GM19397 (cell line): Measurements from ENCODE around the gene PTPN23.
A peak's percentile ranks its signal among the peaks of the same experiment; 100 is the strongest.

Experiments
- ATAC-seq: cut with Tn5 transposase; IDR thresholded peaks from one replicate; pipeline ENCODE4 v1.9.1; 2021; ENCODE audit warnings: mild to moderate bottlenecking, moderate library complexity; ENCODE audit not compliant: unreplicated experiment

PTPN23 gene

DNA sequence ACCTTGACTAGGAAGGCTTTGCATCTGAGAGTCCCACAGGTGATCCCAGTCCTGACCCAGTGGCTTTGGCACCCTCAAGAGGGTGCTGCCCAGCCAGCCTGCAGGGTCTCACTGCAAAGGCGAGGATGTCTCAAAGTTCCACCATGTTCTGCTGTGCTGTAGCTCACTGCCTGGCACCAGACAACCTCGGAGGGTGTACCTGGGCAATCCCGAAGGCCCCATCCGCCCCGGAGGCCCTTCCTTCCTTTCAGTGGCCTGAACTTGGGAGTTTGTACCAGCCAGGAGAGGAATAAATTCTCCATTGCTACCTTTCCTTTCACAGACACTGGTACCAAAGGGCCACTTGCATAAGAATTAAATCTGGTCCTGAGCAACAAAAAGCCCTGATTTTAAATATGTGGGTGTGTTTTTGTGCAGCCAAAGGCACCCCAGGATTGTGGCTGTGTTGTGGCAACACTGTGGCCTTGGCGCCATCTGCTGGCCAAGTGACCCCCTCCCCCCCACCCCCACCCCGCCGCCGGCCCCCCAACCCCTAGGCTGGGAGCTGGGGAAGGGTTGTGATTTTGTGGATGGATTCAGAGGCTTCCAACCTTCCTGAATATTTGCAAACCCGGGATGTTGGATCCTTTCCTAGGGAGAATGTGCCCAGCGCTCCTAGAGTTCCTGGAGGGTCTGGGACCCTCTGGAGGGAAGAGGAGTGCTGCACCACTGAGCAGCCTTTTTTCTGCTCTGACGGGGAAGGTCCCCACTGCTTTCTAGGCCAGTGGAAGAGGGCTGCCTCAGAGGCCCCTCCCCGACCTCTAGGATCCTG is 9.7 kb upstream of the PTPN23 start:
- no peak for ATAC-seq

DNA sequence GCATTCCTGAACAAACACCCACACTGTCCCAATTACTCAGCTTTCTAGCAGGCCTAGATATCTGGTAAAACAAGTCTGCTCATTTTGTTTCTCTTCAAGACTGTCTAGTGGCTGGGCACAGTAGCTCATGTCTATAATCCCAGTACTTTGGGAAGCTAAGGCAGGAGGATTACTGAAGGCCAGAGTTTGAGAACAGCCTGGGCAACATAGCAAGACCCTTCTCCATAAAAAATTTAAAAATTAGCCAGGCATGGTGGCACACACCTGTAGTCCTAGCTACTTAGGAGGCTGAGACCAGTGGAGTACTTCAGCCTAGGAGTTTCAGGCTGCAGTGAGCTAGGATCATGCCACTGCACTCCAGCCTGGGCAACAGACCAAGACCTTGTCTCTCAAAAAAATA is 6.2 kb upstream of the PTPN23 start:
- no peak for ATAC-seq

DNA sequence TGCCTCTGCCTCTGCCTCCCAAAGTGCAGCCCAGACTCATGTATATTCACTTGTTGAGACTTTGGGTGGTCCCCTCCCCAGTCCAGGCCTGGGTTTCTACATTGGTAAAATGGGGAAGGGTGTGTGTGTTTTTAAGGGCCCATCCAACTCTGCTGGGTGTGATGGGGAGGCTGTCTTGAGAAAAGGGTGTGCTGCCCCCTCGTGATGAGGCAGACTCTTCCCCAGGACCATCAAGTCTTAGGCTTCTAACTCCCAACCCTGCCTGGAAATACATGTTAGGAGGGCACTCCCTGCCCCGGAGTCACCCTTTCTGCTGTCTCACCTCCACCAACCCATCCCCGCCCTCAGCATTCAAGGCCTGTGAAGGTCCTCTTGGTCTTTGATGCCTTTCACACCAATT is 4.4 kb upstream of the PTPN23 start:
- no peak for ATAC-seq

DNA sequence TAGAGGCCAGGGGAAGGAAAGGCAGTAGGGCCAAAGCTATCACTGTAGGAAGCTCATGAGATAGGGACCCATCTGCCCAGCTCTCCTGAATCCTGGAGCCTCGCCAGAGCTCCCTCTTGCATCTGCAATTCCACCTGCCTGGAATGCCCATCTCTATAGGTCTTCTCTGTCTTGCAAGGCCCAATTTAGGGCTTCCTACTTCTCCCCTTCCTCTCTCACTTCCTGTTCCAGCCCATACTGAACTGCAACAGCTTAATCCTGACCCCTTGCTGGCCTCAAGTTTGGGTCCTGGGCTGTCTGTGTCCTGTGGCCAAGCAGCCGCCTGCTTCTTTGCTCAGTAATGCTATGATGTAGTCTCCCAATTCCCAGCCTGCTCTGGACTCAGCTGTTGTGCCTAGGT is 3.6 kb upstream of the PTPN23 start:
- no peak for ATAC-seq

DNA sequence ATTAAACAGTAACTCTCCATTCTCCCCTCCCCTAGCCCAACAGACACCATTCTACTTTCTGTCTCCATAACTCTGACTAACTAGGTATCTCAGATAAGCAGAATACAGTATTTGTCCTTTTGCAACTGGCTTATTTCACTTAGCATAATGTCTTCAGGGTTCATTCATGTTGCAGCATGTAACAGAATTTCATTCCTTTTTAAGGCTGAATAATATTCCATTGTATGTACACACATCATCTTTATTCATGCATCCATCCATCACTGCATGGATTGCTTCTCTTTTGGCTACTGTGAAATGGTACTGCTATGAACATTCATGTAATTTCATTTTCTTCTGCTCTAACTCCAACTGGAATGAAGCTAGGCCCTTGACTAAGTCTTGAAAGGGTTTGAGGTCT is 2.0 kb upstream of the PTPN23 start:
- ATAC-seq: no peak

DNA sequence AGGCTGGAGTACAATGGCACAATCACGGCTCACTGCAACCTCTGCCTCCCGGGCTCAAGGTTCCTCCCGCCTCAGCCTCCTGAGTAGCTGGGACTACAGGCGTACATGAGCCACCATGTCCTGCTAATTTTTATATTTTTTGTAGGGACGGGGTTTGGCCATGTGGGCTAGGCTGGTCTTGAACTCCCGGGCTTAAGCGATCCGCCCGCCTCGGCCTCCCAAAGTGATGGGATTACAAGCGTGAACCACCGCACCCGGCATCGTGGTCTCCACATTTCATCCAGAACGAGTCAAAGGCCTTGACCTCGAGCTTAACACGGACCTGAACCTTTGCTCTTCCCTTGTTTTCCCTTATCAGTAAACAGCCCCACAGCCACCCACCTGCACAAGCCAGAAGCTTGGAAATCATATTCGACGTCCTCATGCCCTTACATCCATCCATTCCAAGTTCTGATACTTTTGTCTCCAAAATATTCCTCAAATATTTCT is 1.4 kb upstream of the PTPN23 start:
- ATAC-seq: no peak

DNA sequence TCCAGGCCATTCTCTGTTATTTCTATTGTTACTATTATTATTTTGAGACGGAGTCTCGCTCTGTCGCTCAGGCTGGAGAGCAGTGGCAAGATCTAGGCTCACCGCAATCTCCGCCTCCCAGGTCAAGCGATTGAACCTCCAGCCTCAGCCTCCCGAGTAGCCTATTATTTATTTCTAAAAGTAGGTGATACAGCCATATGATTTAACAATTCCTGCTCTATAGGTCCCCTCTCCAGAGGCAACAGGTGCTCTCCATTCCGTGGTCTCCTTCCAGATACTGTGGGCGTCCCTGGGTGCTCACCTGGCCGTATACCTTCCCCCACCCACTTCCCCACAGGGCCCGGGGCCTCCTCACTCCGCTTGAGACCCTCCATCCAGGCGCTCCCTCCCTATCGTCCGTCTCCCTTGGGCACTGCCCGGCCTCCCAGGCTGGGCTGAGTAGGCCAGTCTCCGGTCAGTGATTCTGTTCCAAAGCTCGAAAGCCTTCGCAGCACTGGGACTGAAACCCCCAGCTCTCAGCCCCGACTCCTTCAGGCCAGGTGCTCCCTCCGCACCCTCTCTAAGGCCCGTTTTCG is 708 bp upstream of the PTPN23 start:
- ATAC-seq: no peak

DNA sequence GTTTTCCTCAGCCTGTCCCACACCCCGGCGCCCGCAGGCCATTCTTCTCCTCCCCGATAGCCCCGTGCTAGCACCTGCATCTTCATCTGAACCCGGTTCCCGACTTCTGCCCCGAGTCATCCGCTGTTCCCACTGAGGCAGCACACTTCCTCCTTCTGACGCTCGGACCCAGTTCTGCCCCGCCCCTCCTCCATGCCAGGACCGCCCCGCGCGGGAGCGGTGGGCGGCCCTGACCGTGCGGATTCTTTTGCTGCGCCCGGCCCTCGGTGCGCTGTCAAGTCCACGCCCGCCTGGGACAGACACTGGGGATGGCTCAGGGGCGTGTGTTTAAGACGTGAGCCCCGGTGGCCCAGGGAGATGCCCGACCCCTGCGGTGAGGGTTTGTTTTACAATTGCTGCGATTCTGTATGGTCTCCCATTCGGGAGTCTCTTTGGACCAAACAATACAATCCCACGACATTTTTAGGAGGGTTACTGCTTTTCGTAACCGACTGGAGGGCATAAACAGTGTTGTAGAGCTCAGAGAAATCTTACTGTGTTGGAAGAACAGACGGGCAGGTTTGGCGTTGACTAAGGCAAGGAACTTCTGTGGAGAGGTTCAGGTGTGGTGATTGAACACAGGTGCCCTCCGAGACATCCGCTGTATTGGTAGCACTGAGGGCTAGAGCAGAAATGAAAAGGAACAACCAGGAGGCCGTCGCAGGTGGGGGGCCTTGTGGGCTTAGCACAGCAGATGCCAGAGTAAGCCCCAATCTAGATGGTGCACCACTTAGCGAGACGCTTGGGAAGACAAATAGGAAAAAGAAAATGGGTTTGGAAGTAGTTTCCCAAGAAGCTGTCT is 716 bp downstream of the PTPN23 start:
- ATAC-seq: peak; percentile 66

DNA sequence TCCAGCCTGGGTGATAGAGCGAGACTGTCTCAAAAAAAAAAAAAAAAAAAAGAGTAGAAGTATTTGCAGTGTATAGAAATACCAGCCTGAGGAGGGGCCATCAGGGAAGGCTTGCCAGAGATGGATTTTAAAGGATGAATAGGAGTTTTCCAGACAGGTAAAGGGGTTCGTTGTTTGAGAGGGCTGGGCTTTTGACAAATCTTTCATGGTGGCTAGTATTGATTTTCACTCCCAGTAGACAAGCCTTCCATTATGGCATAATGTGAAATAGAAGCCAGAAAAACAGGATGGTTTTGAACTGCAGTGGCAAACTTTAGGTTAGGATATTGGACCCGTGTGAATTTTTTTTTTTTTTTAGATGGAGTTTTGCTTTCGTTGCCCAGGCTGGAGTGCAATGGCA is 3.6 kb downstream of the PTPN23 start:
- no peak for ATAC-seq

DNA sequence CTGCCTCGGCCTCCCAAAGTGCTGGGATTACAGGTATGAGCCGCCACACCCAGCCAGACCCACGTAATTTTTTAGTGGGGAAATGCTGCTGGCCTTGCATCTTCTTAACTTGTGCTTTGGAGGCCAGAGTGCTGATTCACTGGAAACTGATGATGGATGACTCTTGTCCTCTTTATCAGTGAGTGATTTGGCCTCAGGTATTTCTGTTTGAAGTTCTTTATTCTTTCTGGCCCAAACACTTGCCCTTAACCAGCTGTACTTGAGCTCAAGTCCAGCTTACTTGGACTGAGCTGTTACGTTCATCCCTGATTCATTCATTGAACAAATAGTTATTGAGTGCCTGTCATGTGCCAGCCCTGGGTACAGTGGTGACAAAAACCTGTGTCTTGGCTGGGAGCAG is 4.2 kb downstream of the PTPN23 start:
- ATAC-seq: no peak

DNA sequence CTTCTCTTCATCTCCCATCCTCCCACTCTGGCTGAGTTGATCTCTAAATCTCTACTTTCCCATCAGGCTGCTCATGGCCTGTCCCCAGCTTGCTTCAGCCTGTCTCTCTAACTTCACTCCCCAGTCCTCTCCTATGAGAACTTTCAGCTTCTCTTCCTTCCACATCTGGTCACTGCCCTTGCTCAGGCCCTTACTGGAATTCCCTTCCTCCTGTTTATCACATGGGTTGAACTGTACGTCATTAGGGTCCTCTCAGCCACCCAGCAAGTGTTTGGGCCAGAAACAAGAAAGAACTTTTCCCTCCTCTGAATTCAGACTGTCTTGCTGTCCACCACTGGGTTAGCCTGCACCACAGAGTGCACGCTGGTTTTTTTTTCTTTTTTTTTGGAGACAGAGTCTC is 5.0 kb downstream of the PTPN23 start:
- ATAC-seq: no peak

DNA sequence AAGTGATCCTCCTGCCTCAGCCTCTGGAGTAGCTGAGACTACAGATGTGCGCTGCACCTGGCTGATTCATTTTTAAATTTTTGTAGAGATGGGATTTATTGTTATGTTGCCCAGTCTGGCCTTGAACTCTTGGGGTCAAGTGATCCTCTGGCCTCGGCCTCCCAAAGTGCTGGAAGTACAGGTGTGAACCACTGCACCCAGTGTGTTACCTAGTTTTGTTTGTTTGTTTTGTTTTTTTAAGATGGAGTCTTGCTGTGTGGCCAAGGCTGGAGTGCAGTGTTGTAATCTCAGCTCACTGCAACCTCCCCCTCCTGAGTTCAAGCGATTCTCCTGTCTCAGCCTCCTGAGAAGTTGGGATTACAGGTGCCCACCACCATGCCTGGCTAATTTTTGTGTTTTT is 12.1 kb downstream of the PTPN23 start:
- ATAC-seq: no peak

DNA sequence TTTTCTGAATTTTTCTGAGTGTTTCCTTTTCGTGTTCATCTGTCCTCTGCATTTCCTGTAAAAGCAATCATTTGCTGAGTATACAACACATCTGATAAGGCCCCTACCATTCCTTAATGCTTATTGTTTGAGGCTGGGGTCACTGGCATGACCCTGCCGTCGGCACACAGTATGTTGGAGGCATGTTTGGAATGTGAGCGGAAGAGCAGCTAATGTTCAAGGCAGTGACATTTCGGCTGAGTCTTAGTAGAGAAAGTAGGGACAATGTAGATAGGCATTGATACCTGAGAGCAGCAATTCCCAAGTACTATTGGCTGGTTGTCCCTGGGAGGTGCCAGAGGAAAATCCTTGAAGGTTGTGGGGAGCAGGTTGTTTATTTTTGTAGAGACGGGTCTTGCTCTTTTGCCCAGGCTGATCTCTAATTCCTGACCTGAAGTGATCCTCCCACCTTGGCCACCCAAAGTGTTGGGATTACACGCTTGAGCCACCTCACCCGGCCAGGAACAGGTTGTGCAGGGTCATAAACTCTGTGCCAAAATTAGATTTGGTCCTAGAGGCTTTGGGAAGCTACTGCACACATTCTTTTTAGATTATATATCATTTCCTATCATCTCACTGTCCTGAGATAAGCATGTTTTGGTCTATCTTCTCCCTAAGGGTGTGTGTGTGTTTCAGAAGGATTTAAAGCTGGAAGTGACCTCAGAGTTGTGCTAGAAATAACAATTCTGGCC is 13.5 kb downstream of the PTPN23 start:
- ATAC-seq: no peak

DNA sequence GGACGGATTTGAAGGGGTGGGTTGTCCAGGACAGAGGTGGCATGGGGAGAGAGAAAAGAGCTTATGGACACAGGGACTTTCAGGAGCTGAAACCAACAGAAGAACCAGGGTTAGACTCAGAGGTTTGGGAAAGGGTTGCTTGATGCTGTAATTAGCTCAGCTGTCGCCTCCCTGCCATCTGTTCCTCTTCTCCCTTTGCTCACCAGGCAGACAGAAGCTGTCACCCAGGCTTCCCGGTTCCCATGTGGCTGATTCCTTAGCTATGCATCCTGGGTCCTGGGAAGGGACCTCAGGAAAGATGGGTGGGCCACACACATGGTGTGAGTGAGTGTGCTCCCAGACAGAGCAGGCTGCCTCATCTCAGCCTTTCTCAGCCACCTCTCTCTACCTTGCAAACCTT is 14.1 kb downstream of the PTPN23 start:
- no peak for ATAC-seq

DNA sequence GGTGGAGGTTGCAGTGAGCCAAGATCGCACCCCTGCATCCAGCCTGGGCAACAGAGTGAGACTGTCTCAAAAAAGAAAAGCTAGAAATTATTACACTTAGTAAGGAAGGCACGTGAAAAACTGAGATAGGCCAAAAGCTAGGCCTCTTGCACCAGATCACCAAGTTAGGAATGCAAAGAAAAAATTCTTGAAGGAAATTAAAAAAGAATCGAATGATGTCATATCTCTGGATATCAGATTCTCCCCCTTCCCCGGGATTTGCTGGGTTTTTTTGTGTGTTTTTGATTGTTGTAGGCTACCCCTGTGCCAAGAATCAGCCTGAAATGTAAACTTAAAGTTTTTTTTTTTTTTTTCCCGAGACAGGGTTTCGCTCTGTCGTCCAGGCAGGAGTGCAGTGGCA is 17.4 kb downstream of the PTPN23 start:
- no peak for ATAC-seq

DNA sequence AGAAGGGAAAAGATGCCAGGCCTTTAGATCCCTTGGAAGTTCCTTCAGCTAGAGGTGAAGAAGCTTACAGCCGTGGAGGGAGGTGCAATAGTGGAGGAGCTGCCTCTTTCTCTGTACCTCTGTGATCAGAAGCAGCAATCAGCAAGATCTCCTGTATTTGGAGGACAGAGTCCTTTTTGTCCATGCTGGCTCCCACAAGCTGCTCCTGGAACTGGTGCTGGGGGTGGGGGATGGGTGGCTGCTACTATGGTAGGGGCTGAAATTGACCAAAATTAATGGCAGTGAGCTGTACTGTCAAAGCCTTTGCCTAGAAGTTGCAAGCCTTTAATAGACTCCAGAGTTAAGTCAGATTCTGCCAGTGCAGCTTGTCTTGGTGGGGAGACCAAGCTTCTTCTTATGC is 18.2 kb downstream of the PTPN23 start:
- ATAC-seq: no peak

DNA sequence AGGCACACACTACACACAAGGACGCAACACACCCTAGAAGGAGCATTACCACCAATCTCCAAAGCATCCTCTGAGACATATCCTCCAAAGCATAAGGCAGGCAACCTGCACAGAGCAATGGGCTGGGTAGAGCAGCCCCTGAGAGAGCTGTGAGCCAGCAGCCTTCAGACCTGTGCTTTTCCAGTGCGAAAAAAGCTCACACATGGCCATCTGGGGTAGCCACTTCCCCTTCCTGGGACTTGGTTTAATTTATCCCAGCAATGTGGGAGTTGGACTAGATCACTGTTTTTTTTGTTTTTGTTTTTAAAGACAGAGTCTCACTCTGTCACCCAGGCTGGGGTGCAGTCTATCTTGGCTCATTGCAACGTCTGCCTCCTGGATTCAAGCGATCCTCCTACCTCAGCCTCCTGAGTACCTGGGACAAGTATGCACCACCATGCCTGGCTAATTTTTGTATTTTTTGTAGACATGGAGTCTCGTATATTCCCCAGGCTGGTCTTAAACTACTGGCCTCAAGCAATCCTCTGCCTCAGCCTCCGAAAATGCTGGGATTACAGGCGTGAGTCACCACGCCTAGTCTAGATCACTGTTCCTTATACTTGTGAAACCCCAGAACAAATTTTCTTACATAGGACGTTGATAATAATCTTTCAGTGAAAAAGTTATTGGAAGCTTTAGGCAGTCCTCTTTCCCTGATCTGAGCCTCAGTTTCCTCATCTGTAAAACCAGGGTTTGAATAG is 18.9 kb downstream of the PTPN23 start:
- ATAC-seq: no peak

DNA sequence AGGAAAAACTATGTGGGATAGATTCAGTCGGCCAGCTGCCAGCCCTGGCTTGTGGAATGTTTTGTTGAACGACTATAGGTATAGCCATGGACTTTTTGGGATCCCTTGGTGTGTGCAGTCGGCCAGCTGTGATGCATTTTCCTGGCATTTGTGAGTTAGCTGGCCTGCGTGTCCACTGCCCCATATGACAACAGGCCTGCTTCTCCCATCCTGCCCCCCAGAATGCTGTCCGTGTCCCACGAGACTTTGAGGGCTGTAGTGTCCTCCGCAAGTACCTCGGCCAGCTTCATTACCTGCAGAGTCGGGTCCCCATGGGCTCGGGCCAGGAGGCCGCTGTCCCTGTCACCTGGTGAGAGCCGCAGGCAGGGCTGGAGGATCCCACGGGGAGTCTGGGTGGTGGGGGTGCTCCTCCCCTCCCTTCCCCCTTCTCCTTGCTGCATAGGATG is 23.6 kb downstream of the PTPN23 start:
- ATAC-seq: no peak

DNA sequence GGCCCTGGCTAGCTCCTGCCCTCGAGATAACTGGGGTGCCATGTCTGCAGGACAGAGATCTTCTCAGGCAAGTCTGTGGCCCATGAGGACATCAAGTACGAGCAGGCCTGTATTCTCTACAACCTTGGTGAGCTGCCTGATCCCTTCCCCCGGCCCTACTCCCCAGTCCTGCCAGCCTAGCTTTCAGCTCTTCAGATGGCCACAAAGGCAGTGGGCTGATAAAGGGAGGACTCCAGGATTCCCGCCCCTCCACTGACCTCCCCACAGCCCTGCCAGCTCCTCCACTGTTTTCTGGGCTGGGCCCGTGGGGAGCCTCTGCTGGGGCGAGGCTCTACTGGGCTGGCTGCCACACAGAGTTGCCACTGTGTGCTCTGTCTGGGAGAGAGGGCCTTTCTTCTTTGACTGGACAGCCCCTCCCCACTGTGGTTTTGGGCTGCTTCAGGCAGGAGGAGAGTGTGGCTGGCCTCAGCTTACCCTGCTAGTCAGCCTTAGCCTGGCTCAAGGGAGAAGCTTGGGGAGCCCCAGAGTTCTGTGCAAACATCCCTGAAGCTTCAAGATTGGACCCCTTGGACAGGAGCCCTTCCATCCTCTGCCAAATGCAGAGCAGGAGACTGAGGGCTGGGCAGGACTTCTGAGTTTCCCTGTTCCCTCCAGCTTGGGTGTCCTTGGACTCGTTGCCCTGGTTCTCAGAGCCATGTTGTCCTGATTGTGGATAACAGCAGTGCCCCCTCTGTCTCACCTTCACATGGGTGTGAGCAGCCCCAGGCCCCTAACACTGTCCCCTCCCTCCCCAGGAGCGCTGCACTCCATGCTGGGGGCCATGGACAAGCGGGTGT is 24.4 kb downstream of the PTPN23 start:
- no peak for ATAC-seq
